Islet of Langerhans (tissue), 1 donor: ENCODE results near the gene OTULINL.

ENCODE experiments used
- FAIRE-seq: peaks from one replicate; lab custom pipeline; 2011; peaks lifted over from hg19 to GRCh38; lab: Jason Lieb, UNC

The OTULINL gene

DNA sequence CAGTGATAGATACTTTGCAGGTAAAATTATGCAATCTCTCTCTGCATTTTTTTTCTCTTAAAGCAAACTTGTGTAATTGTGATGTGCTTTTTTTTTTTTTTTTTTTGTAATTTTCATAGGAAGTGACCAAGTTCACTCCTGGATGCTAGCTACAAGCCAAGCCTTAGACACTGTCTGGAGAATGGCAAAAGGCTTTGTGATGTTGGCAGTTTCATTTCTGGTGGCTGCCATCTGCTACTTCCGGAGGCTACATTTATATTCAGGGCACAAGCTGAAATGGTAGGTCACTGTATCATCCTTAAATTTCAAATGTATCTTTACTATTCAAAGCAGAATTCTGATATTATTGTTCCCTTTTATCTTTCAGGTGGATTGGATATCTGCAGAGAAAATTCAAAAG is 19.3 kb downstream of the OTULINL start:
- FAIRE-seq, result no peak

DNA sequence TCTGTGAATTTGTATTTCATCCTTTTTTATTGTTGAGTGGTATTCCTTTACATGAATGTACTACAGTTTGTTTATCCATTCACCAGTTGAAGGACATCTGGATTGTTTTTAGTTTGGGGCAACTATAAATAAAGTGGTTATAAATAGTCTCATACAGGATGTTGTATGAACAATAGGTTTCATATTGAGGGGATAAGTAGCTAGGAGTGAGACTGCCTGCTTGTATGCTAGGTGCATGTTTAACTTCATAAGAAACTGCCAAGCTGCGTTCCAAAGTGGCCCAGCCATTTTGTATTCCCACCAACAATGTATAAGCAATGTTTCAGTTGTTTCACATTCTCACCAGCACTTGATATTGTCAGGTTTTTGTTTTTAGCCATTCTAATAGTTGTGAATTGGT is 21.5 kb downstream of the OTULINL start:
- no peak for FAIRE-seq

DNA sequence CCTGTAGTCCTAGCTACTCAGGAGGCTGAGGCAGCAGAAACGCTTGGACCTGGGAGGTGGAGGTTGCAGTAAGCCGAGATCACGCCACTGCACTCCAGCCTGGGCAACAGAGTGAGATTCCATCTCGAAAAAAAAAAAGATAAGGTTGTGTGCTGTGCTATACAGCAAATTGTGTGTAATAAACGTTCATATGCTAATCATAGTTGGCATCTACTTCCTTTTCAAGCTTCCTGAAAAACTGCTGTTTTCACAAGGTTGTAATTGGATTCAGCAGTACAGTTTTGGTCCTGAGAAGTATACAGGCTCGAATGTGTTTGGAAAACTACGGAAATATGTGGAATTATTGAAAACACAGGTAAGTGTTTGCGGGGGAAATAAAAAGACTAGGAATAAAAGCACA is 25.5 kb downstream of the OTULINL start:
- FAIRE-seq, result no peak

DNA sequence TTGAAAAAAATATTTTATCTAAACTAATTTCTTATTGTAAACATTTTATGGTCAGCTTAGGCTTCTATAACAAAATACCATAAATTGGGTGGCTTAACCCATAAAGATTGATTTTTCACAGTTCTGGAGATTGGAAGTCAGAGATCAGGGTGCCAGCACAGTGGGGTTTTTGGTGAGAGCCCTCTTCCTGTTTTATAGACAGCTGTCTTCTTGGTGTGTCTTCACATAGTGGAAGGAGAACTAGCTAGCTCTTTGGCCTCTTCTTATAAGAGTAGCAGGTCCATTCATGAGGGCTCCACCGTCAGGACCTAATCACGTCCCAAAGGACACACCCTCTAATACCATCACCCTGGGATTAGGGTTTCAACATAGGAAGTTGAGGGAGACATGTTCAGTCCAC is 26.6 kb downstream of the OTULINL start:
- FAIRE-seq, result no peak

DNA sequence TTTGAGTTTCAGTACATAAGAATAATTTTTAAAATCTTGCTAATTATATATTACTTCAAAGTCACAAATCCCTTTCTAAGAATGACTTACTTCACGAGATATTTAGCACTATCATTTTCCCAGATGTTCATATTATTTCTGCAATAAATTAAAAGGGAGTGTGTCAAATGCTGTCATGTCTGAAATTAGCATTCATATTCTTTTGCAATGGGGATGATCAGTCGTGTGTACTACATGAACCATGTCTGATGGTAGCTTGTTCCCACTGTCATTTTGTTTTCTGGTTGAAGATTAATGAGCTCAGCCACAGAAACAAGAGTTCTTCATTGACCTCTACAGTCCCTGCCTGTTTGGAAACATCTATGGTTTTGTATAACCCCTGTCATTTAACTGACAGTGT is 30.1 kb downstream of the OTULINL start:
- FAIRE-seq, result no peak

DNA sequence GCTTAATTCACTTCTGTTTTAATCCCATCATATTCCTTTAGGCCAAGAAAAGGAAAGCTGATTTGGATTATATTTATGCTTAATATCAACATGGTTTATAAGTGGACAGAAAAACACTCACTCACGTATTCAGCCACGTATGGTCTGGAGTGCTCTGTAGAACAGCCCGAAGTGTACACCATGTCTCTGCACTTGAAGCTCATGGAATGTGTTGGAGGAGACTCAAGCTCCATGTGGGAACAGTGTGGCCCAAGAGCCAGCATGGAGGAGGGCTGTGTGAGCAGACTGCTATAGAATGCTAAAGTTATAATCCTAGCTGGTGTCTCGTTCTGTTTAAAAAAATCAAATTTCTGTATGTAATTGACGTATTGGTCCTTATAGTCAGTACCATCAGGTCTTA is 32.9 kb downstream of the OTULINL start:
- FAIRE-seq, result no peak

DNA sequence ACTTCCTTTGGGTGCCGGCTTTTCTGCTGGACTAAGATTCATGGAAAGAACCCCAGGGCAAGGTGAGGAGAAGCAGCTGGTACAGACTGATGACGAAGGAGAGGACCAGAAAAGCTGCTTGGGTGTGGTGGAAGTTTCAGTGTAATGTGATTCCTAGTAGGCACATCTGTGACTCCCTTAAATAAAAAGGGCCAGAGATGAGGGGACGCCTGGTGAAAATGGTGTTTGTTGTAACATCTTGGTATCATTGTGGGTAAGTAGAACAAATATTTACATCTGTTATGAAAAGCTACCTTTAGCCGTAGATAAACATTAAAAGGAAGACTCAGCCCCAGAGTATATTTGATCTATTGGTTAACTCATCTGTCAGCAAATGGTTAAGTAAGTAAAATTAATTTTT is 33.8 kb downstream of the OTULINL start:
- peak; percentile 97 for FAIRE-seq

DNA sequence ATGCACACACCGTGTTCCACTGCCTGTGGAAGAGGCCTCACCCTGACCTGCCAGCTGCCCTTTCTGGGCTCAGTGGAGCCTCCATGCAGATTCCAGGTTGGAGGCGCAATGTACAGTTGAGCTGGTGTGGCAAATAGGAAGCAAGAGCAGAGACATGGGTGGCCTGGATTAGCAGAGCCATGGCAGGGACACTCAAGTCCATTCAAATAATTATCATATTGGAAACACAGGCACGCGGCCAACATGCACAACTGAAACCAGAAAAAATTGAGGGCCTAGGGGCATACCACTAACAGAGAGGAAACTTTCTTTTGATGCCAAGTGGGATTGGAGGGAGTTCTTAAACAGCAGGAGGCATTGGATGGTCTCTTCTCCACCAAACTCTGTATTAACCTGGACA is 35.8 kb downstream of the OTULINL start:
- FAIRE-seq, result no peak

DNA sequence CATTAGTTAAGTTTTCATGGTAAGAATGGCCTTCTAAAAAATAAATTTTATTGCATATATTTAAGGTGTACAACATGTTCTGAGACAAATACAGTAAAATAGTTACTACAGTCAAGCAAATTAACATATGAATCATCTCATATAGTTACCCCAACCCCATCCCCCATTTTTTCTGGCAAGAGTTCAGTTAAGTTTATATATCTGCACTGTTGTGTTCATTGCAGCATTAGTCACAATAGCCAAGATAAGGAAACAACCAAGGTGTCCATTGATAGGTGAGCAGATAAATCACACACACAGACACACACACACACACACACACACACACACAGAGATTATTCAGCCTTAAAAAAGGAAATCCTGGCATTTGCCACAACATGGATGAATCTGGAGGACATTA is 45.7 kb downstream of the OTULINL start:
- FAIRE-seq, result no peak

DNA sequence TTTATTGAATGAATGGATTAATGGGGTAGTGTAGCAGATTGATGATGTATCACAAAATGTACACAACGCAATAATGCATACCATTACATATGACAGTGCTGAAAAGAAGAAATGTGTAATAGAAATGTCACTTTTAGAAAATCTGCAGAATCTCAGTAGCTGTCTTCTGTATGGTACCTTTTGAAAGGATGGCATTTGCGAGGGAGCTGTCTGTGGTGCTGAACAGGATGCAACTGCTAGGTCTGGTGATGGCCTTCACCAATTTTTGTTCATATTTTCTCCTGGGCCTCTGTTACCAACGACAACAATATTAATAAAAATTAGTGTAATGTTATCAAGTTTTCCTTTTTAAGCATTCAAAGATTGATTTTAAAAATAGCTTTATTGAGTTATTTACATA is 46.8 kb downstream of the OTULINL start:
- no peak for FAIRE-seq

DNA sequence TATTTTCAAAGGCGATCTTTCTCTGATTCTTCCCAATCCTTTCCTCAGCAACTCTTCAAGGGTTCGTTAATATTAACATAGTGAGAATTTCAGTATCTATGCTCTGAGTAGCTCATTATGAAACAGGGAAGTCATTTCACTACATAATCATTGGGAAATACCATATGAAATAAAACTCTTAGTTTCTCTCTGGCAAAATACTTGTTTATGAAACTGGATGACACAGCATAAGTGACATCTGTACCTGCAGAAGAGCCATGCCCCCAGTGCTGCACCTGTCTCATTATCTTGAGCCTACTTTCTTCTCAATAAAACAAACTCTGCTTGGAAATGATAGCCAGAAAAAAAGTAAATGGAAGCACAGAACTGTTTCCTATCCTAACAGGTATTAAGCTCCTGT is 49.1 kb downstream of the OTULINL start:
- FAIRE-seq, result no peak

DNA sequence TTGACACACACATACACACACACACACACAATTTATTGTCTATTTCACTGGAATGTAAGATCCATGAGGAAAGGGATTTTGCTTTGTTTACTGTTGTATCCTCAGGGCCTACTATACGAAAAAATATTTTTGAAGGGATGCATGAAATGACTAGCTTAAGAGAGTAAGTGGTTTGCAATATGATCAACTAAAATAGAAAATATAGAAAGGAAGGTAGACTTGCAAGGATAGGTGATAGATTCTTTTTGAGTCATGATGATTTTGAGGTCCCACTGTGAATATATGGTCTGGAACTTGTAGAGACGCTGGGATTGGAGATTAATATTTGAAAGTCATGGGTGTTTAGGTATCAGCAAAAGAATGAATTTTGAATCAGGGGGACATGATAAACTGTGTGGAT is 54.1 kb downstream of the OTULINL start:
- no peak for FAIRE-seq

DNA sequence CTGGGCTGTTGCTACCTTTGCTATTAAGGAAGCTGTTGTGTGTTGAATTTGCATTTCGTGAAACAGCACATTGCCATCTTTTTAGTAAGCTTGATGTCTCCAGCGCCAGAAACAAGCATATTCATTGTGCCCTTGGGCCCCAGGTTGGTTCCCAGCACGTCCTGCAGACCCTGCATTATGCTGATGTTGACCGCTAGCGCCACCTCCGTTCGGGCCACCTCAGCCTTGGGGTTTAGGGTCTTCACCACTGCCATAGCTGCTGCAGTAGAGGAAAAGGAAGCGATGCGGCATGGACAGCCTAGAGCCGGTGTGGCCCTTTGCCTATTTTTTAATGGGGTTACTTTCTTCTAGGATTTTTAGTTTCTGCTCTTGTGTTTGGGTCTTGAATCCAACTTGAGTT is 59.2 kb downstream of the OTULINL start:
- FAIRE-seq, result no peak

DNA sequence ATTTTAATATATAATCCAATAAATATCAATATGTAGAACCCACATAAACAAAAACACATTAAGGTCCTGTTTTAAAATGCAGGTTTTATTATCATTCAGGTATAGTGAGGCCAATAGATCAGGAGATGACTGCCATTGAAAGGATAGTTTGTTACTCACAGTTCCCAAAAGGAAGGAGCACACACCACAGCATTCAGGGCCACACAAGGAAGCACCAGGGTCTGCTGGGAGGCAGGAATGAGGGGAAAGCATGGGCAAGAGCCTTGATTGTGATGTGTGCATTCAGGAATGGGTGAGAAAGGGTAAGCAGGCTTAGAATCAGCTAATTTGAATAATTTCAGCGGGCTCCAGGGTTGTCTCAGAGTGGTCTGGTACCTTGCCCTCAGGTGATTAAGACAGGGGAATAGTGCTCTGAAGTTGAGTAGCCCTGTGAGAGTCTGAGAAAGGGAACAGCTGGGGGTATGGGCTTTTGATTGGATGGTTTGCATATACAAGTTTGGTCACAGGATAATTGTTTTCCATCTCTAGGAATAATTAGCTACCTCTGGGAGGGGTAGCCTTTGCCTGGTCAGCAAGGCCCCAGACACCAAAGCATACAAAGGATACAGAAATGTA is 63.1 kb downstream of the OTULINL start:
- FAIRE-seq, result no peak

DNA sequence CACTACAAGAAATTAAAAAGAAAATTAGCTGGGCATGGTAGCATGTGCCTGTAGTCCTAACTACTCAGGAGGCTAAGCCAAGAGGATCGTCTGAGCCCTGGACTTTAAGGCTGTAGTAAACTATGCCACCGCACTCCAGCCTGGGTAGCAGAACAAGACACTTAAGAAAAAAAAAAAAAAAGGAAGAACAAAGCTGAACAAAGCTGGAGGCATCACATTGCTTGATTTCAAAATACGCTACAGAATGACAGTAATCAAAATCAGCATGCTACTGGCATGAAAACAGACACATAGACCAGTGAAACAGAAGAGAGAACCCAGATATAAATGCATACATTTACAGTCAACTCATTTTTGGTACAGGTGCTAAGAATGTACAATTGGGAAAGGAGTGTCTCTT is 68.5 kb downstream of the OTULINL start:
- no peak for FAIRE-seq

DNA sequence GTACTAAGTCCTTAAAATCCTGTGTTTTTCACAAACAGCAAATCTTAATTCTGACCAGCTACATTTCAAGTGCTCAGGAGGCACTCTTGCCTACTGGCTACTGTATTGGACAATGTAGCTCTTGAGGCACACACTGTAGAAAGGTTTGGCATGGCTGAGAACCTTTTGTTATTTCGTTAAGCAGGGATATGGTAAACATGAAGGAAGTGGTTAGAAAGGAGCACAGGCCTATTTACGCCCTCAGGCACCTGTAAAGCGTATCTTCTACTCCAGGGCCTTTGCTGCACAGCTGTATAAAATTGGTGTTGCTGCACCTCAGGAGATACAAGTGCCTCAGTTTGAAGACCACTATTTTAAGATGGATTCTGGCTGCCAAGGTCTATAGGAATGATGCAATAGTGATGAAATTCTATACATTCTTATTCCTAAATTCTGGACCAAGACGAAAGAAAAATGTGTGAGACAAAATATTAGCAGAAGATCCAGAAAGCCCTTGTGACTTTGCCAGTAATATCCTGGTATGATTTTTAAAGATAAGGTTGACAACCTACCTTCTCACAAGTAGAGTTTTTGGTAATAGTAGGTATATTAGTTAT is 73.7 kb downstream of the OTULINL start:
- FAIRE-seq, result no peak

DNA sequence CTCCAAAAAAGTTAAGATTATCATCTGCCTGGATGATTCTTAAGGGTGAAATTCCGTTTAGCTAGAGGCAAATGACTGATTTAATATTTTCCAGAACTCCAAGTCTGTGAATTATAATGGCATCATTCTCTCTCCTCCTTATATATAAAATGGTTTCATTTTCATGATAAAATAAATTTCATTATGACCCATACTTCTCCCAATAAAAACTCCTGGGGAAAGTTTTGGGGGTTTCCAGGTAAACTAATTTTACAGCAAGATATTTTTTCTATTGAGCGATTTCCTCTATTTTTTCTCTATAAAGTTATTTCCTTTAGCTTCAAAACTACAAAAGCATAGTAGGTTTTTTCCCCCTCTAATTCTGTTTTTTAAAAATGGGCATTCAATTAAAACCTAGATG is 75.3 kb downstream of the OTULINL start:
- no peak for FAIRE-seq

DNA sequence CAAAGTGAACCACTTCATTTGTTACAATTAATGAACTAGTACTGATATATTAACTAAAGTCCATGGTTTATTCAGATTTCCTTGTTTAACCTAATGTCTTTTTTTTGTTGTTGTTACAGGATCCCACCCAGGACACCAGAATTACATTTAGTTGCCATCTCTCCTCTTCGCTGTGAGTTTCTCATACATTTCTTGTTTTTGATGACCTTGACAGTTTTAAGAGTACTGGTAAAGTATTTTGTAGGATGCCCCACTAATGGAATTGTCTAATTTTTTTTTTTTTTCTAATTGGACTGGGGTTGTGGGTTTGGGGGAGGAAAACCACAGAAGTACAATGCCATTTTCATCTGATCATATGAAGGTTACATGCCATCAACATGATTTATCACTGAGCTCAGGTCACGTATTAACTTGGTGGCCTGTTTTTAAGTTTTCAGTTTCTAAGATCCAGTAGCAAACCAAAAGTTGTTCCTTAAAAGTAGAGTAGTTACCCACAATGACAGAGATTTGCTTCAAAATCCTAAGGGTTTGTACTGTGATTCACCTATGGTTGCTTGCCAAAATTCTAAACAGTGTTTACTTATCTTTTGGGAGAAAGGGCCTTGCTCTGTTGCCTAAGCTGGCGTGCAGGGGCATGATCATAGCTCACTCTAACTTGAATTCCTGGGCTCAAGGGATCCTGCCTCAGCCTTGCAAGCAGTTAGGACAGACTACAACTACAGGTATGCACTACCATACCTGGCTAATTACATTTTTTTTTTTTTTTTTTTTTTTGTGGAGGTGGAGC is 78.4 kb downstream of the OTULINL start:
- no peak for FAIRE-seq

DNA sequence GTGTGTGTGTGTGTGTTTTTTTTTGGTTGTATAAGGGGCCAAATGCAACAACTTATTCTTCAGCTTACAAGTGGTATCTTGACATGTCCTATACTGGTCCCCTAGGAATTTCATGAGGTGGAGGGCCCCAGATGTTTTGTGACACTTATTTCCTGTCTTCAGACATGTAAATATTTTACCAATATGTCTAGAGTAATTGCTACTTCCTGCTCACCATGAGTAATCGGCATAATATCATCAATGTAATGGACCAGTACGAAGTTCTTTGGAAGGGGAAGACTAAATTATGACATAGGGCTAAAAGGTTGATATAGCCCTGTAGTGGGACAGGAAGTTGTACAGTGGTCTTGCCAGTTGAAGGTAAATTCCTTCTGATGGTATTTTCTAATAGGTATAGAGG is 79.2 kb downstream of the OTULINL start:
- FAIRE-seq, result no peak
